Lung microvascular endothelial cell (primary cell): Measurements from ENCODE around the gene AP3D1. TPM values are rescaled to one million over a fixed set of nuclear protein-coding genes. Genes with fewer than 3 reads are reported as not detected.

Experiments used
- total RNA-seq: library from RNA; depleted of rRNA; stranded (reverse); fragments of >200 nt; gene quantifications from 2 replicates; pipeline ENCODE4 v1.2.1, GENCODE V29; 2014

The AP3D1 gene
- total RNA-seq, 1 donor from 2014 or later: 63.3 TPM

Other genes with a start within 250 kb of the AP3D1 start
- gene ADAT3, start 246.2 kb downstream of the AP3D1 start, total RNA-seq: 1.3 and 3.0 TPM in 2 replicates
- 19.0 and 26.6 TPM in 2 replicates for gene SCAMP4, start 246.2 kb downstream of the AP3D1 start, total RNA-seq
- 45.3 and 56.5 TPM in 2 replicates for gene CSNK1G2, start 210.4 kb downstream of the AP3D1 start, total RNA-seq
- gene BTBD2, start 135.9 kb downstream of the AP3D1 start, total RNA-seq: 29.0 and 34.9 TPM in 2 replicates
- 80.9 and 102 TPM in 2 replicates for gene MKNK2, start 100.3 kb downstream of the AP3D1 start, total RNA-seq
- 12.6 and 13.1 TPM in 2 replicates for gene MOB3A, start 55.2 kb downstream of the AP3D1 start, total RNA-seq
- gene IZUMO4, start 54.7 kb downstream of the AP3D1 start, total RNA-seq: 0.60 and 0.65 TPM in 2 replicates
- gene DOT1L, start 12.4 kb upstream of the AP3D1 start, total RNA-seq: 2.4 and 3.6 TPM in 2 replicates
- 51.4 and 75.8 TPM in 2 replicates for gene PLEKHJ1, start 84.8 kb upstream of the AP3D1 start, total RNA-seq
- 41.8 and 56.5 TPM in 2 replicates for gene SF3A2, start 85.3 kb upstream of the AP3D1 start, total RNA-seq
- gene AMH, start 97.8 kb upstream of the AP3D1 start, total RNA-seq: 0.65 and 3.6 TPM in 2 replicates
- gene JSRP1, start 104.9 kb upstream of the AP3D1 start, total RNA-seq: 0.22 TPM in 1 of 2 replicates, not detected in the other
- under 0.01 and 0.20 TPM in 2 replicates for gene PEAK3, start 130.6 kb upstream of the AP3D1 start, total RNA-seq
- gene LINGO3, start 156.6 kb upstream of the AP3D1 start, total RNA-seq: not detected in 2 replicates
- 79.4 and 82.8 TPM in 2 replicates for gene LSM7, start 177.0 kb upstream of the AP3D1 start, total RNA-seq
- 10.5 and 22.6 TPM in 2 replicates for gene SPPL2B, start 177.1 kb upstream of the AP3D1 start, total RNA-seq
- gene TMPRSS9, start 208.7 kb upstream of the AP3D1 start, total RNA-seq: under 0.01 and 0.20 TPM in 2 replicates